Femur (tissue), 1 donor: ENCODE measurements around the gene ALG1.
A peak's percentile ranks its signal among the peaks of the same experiment; 100 is the strongest.
"Not testable (repeated sequence)": the region's sequence is repeated elsewhere in the genome, so short reads cannot be mapped to it uniquely, and the experiment has no call there.

Experiments
- DNase-seq: peaks from one replicate; pipeline ENCODE4 v3.0.0-alpha.2; 2017

Gene ALG1

GRCh38 chr16:5103296-5104032, 31.8 kb downstream of the ALG1 start:
- DNase-seq, result not testable (repeated sequence)

DNA sequence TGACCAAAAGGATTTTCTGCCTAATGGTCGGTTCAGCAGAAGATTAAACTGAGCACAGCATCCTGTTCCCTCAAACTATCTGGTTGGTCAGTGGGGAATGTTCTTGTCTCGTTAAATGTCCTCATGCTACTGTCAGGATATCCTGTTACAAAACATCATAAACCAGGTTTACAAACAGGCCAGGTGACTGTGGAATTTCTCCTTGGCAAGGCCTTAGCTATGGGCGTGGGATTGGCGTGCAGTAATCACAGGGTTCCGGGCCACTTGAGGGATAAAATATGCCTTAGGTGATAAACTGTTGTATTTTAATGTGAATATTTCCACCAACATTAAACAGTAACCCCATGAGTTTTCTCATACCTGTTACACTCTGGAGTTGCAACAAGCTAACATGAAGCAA, 33.4 kb downstream of the ALG1 start:
- DNase-seq, result not testable (repeated sequence)

DNA sequence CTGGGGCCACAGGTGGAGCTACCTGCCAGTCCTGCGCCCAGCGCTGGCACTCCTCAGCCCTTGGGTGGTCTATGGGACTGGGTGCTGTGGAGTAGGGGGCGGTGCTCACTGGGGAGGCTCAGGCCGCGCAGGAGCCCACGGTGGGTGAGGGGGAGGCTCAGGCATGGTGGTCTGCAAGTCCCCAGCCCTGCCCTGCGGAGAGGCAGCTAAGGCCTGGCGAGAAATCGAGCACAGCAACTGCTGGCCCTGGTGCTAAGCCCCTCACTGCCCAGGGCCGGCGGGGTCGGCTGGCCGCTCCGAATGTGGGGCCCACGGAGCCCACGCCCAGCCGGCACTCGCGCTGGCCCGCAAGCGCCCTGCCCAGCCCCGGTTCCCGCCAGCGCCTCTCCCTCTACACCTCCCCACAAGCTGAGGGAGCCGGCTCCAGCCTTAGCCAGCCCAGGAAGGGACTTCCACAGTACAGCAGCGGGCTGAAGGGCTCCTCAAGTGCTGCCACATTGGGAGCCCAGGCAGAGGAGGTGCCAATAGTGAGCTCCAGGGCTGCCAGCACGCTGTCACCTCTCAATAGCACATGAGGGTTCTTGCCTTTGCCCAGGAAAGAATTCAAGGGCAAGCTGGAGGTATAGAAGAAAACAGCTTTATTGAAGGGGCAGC, 37.0 kb downstream of the ALG1 start:
- DNase-seq, result no peak

- not testable (repeated sequence) for DNase-seq
These were observed 39.3 kb downstream of the ALG1 start for GRCh38 chr16:5110933-5111332.

DNA sequence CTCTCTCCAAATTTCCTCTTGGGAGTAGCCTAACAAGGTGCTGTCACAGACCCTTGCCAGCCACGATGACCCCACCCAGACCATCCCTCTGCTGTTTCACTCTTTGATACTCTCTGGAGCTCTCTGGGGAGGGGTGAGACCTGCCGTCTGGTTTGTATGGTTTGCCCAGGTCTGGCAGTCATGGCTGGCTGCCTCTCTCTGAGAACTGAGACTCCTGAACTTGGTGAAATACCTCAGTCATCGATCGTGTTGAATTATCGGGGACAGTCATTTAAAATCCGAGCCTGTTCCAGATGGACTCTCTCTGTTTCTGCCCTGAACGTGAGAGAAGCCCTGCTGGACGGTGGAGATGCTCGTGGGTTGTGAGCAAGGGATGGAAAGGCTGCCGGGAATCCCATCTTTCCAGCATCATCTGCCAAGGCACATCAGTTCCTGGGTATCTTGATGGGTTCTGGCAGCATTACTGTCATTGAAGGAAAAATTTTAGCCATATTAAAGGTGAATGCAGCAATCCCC, 45.2 kb downstream of the ALG1 start:
- not testable (repeated sequence) for DNase-seq

- DNase-seq, result peak; percentile 75
These were observed 45.9 kb downstream of the ALG1 start for GRCh38 chr16:5117300-5118087.

DNA sequence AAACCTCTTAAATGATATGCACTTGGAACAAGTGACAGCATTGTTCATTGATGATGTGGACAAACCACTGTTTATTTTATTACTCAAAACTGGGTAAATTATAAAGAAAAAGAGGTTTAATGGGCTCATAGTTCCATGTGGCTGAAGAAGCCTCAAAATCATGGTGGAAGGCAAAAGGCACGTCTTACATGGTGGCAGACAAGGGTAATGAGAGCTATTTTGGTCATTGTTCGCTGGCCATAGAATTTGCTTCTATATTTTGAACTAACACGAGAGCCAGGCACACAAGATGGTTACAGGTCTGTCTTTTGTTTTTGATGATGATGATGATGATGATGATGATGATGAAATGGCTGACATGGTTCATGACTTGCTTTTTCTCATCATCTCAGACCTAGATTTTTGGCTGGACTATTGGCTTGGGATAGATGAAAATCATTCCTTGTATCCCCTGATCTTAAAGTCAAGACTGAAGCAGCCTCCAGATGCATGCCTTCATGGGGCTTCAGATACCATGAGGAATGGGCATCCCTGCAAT, 59.9 kb downstream of the ALG1 start:
- not testable (repeated sequence) for DNase-seq

GRCh38 chr16:5132915-5133600, 61.4 kb downstream of the ALG1 start:
- not testable (repeated sequence) for DNase-seq

DNA sequence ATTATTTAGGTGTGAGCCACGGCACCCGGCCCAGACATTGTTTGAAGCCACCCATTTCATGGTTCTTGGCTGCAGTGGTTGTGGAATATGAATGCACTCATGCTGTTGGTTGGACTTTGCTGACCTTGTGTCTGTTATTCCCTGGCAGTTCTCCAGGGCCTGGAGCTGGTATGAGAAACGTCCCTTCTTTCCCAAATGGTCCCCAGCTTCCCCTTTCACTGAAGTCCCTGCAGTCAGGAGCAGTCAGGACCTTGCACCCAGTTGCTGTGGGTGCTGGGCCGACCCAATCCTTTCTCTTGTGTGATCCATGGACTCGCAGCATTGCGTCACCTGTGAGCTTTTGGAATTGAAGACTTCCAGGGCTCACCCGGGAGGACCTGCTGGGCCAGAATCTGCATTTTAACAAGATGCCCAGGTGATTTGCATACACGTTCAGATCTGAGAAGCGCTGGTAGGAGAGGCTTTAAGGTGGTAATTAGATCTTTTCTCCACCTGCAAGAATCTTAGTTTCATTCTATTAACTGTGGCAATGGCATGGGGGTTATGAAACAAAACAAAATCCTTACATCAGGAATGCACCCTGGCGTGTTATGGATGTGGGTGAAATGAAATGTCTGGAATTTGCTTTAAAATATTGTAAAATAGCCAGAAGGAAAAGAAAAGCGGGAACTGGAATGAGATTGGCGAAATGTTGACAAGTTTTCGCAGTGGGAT, 63.3 kb downstream of the ALG1 start:
- DNase-seq, result not testable (repeated sequence)
